ENCODE measurements around the gene TMEM256. TPM values are rescaled to one million over a fixed set of nuclear protein-coding genes. Genes with fewer than 3 reads are reported as not detected.

TMEM256 gene
- polyA plus RNA-seq, 1 donor = 187 TPM

DNA sequence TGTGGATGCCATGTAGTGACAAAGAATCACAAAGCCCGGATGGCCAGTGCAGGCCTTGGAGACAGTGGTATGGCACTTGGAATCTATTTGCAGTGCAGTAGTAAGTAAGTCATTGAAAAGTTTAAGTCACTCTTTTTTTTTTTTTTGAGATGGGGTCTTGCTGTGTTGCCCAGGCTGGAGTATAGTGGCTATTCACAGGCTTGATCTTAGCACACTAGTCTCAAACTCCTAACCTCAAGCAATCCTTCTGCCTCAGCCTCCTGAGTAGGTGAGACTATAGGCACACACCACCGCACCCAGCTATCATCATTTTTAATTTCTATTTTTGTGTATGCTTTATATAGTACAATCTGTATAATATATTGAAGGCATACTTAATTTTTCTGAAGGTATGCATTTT, 5.3 kb downstream of the TMEM256 start:
- Histone ChIP-seq H3K27me3 (ENCODE audit: control insufficient read depth, insufficient read depth, low read length) (peaks cover 2% of the 10 kb centered on the region), H3K27ac (ENCODE audit: low read length) (no peak overlapping the region), H3K4me3 (ENCODE audit: low read length) (no peak overlapping the region), H3K36me3 (ENCODE audit: control insufficient read depth, insufficient read depth, low read length) (no peaks in the 10 kb centered on the region), H3K9me3 (ENCODE audit: control insufficient read depth, low read depth, low read length) (no peaks in the 10 kb centered on the region), H3K4me1 (ENCODE audit: control insufficient read depth, insufficient read depth, low read length) (peaks cover 17% of the 10 kb centered on the region)
- no peak for DNase-seq
- no CpG with 5 or more reads among the region's 2 CpGs for WGBS (ENCODE audit: insufficient coverage, low lambda C conversion rate)

DNA sequence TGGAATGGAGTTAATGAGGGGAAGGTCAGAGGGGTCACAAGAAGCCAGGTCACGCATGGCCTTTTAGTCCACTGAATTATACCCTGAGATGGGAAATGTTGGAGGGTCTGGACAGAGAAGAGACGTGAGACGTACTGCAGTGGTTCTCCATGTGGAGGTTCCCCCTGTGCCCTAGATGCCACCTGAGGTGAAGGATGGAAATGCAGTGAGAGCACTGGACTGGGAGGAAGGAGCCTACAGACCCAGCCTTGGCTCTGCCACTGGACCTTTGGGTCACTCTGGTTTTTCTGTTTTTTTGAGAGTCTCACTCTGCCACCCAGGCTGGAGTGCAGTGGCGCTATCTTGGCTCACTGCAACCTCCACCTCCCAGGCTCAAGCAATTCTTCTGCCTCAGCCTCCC, 7.8 kb downstream of the TMEM256 start:
- H3K27me3 ChIP-seq (ENCODE audit: control insufficient read depth, insufficient read depth, low read length) = peaks cover 7% of the 10 kb centered on the region
- peaks cover 16% of the 10 kb centered on the region for H3K4me1 ChIP-seq (ENCODE audit: control insufficient read depth, insufficient read depth, low read length)
- whole genome bisulfite sequencing (ENCODE audit: insufficient coverage, low lambda C conversion rate) = 100% methylated on average over 1 of the region's 4 CpGs
- no peaks in the 10 kb centered on the region for H3K9me3 ChIP-seq (ENCODE audit: control insufficient read depth, low read depth, low read length)
- DNase-seq = no peak
- no peak overlapping the region for H3K4me3 ChIP-seq (ENCODE audit: low read length)
- no peak overlapping the region for H3K27ac ChIP-seq (ENCODE audit: low read length)
- peaks cover 5% of the 10 kb centered on the region for H3K36me3 ChIP-seq (ENCODE audit: control insufficient read depth, insufficient read depth, low read length)

DNA sequence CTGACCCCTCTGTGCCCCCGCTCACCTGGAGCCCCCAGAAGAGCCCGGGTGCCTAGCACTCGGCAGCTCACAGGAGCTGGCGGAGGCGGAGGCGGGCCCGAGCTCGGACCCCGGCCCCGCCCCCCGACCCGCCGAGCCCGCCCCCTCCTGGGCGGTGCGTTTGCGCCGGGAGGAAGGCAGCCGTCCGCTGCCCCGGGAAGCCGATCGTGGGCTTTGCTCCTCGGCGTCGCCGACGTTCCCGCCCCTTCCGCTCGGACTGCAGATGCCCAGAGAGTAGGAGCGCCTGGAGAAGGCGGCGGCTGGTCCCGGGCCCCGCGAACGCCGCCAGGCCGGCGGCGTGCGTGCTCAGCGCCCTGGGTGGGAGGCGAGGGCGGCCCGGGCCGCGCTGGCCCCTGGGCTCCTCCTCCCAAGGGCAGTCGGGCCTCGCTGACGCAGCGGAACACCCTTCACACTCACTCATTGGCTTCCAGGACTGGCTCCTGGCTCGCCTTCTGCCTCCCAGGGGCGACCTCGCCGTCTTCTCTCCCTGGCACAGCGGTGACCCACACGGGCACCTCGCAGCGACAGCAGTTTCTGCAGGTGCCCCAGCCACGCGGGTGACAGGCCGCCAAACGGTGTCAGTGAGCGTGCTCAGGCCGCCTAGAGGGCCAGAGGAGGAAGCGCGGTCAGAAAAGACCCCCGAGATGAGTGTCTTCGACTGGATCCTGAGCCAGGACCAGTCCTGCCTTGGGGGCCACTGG, 9.3 kb downstream of the TMEM256 start, which contains the start of gene PLSCR3:
Gene PLSCR3, minus strand, starts transcription at position 74 of the 740 bp plus-strand sequence. CDS start 415 bp downstream, outside the sequence.
- H3K27ac ChIP-seq (ENCODE audit: low read length) = peak within 1 kb of the TSS; percentile 74
- H3K4me1 ChIP-seq (ENCODE audit: control insufficient read depth, insufficient read depth, low read length) = peaks cover 16% of the 10 kb centered on the region
- peak within 1 kb of the TSS; percentile 99 for H3K4me3 ChIP-seq (ENCODE audit: low read length)
- peak; percentile 78 to 89 for DNase-seq
- no CpG with 5 or more reads among the region's 71 CpGs for WGBS (ENCODE audit: insufficient coverage, low lambda C conversion rate)
- H3K36me3 ChIP-seq (ENCODE audit: control insufficient read depth, insufficient read depth, low read length) = peaks cover 16% of the 10 kb centered on the region
- peaks cover 7% of the 10 kb centered on the region for H3K27me3 ChIP-seq (ENCODE audit: control insufficient read depth, insufficient read depth, low read length)
- H3K9me3 ChIP-seq (ENCODE audit: control insufficient read depth, low read depth, low read length) = no peaks in the 10 kb centered on the region

DNA sequence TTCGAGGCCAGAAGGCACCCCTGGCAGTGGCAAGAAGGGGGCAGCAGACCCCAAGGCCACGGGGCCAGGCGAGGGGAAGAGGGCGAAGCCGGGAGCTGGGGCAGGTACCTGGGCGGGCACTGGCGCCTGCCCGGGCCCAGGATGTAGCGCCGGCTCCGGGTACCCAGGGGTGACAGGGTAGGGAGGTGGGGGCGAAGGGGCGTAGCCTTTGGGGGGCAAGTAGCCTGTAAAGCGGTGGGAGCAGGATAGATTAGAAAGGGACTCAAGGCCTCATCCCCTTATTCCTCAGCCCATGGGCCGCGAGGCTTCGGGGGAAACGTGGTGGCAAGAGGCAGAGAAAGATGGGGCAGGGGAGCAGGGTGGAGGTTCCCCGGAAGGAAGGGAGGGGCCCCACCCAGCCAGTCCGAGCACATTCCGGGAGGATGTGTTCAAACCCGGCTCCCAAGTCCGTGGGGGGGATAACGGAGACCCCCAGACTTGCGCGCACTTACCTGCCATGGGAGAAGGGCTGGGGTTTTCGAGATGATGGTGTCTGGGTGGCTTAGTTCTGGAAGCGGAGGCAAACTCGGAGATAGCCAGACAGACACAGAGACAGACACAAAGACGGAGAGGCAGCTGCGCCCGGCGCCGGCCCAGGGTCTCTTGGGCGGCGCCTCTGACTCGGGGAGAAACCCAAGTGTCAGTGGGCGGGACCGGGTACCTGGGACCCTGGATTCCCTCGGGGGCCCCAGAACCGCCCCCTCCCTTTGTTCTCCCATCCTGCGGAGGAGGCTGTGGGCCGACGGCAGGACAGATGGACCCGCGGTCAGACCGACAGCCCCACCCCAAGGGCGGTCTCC, 10.1 kb downstream of the TMEM256 start:
- H3K4me1 ChIP-seq (ENCODE audit: control insufficient read depth, insufficient read depth, low read length) = peaks cover 16% of the 10 kb centered on the region
- peaks cover 7% of the 10 kb centered on the region for H3K27me3 ChIP-seq (ENCODE audit: control insufficient read depth, insufficient read depth, low read length)
- peak overlapping the region; percentile 99 for H3K4me3 ChIP-seq (ENCODE audit: low read length)
- H3K27ac ChIP-seq (ENCODE audit: low read length) = peak overlapping the region; percentile 74
- DNase-seq = no peak
- no CpG with 5 or more reads among the region's 48 CpGs for WGBS (ENCODE audit: insufficient coverage, low lambda C conversion rate)
- peaks cover 24% of the 10 kb centered on the region for H3K36me3 ChIP-seq (ENCODE audit: control insufficient read depth, insufficient read depth, low read length)
- no peaks in the 10 kb centered on the region for H3K9me3 ChIP-seq (ENCODE audit: control insufficient read depth, low read depth, low read length)

DNA sequence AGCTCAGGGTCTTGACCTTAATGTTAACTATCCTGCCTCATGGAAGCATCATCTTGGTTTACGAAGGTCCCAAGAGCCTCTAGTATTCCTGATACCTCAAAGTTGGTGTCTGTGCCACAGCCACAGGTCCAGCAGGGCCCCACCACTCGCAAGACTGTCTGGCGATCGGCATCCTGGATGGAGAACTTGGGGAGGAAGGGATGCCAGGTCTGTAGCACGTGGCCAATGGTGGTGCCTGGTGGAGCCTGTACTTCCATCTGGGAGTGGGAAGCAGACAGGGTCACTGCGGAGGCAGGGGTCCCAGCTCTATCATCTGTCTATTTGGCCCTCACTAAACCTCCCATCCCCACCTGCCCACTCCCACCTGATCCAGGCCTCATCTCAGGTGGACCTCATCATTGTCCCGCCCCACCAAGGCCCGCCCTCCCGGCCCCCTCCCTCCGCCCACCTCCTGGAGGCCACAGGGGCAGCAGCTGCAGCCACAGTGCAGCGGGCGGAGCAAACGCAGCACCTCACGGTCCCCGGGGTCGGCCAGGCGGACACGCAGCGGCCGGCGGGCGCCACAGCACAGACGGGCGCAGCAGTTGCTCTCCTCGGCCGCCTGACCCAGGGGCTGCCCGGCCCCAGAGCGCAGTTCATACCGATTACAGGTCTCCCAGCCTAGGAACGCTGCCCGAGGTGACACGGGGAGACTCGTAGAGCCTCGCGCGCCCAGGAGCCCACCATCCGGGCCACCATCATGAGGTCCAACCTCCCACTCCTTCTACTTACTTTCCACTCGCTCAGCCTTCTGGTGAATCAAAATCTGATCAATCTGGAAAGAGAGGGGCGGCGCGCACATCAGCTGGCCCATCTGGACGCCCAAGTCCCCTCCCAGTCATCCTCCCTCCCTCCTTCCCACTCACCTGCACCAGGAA, 10.9 kb downstream of the TMEM256 start:
- peaks cover 7% of the 10 kb centered on the region for H3K27me3 ChIP-seq (ENCODE audit: control insufficient read depth, insufficient read depth, low read length)
- no peaks in the 10 kb centered on the region for H3K9me3 ChIP-seq (ENCODE audit: control insufficient read depth, low read depth, low read length)
- H3K4me1 ChIP-seq (ENCODE audit: control insufficient read depth, insufficient read depth, low read length) = peaks cover 16% of the 10 kb centered on the region
- peaks cover 33% of the 10 kb centered on the region for H3K36me3 ChIP-seq (ENCODE audit: control insufficient read depth, insufficient read depth, low read length)
- H3K27ac ChIP-seq (ENCODE audit: low read length) = no peak overlapping the region
- peak overlapping the region; percentile 99 for H3K4me3 ChIP-seq (ENCODE audit: low read length)
- no CpG with 5 or more reads among the region's 42 CpGs for WGBS (ENCODE audit: insufficient coverage, low lambda C conversion rate)
- peak in 1 of 2 donors; percentile 25 for DNase-seq

DNA sequence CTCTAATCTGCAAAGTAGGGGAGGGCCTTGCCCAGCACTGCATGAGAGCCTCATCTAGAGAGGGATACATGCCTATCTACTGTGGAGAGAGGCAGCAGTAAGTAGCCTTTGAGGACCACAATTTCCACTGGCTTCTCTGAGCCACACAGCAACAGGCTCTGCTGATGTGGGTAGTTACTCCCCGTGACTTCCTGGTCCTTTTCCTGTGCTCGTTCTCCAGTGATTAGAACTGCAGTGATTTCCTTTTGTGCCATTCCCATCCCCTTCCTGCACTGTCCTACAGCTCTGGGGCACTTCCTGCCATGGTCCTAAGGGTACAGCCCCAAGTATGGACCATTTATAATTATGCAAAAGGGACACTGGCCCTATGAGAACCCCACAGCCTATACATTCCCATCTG, 12.6 kb downstream of the TMEM256 start:
- no peak for DNase-seq
- Histone ChIP-seq H3K4me3 (ENCODE audit: low read length) (no peak overlapping the region), H3K27ac (ENCODE audit: low read length) (no peak overlapping the region), H3K9me3 (ENCODE audit: control insufficient read depth, low read depth, low read length) (no peaks in the 10 kb centered on the region), H3K27me3 (ENCODE audit: control insufficient read depth, insufficient read depth, low read length) (peaks cover 7% of the 10 kb centered on the region), H3K36me3 (ENCODE audit: control insufficient read depth, insufficient read depth, low read length) (peaks cover 44% of the 10 kb centered on the region), H3K4me1 (ENCODE audit: control insufficient read depth, insufficient read depth, low read length) (peaks cover 16% of the 10 kb centered on the region)
- no CpG with 5 or more reads among the region's 2 CpGs for WGBS (ENCODE audit: insufficient coverage, low lambda C conversion rate)

DNA sequence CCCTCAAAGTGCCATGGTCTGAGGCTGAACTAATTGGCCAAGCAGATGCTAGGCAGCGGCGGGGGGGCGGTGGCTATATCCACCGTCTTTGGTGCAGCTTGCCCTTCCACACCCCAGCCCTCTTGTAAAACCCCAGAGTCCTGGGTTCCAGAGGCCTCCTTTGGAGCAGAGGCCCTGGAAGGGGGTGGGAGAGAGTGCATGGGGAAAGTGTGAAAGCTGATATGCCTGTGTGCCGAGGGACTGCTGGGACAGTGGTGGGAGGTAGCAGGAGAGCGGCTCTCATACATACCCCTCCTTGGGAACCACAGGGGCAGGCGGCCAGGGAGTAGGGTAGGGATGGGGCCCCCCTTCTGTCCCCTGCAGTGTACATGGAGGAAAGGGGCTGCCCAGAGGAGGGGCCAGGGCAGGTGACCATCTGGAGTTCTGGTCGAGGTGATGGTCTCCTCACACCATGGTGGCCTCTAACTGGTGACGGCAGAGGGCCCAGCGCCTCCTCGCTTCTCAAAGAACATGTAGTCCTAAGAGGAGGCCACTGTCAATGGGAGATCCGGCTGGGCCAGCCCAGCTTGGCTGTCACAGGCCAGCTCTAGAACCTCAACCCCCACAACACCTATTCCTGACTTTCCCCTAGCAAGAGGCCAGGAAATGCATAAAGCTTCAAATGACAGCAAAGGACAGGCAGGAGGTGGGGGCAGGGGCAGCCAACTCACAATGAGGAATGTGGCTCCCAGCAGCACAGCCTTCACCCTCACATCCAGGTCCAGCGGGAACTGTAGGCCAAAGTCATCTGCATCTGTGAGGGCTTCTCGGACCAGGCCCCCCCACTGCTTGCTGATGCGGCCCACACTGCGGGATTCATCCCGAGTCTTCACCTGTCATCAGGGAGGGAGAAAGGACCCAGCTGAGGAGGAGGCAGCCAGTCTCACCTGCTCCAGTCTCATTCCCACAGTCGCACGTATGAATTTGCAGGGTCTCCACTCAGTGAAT, 13.7 kb downstream of the TMEM256 start:
- Histone ChIP-seq H3K27me3 (ENCODE audit: control insufficient read depth, insufficient read depth, low read length) (peaks cover 7% of the 10 kb centered on the region), H3K36me3 (ENCODE audit: control insufficient read depth, insufficient read depth, low read length) (peaks cover 47% of the 10 kb centered on the region), H3K4me1 (ENCODE audit: control insufficient read depth, insufficient read depth, low read length) (peaks cover 16% of the 10 kb centered on the region), H3K9me3 (ENCODE audit: control insufficient read depth, low read depth, low read length) (no peaks in the 10 kb centered on the region), H3K27ac (ENCODE audit: low read length) (no peak overlapping the region), H3K4me3 (ENCODE audit: low read length) (no peak overlapping the region)
- no peak for DNase-seq
- no CpG with 5 or more reads among the region's 19 CpGs for WGBS (ENCODE audit: insufficient coverage, low lambda C conversion rate)

DNA sequence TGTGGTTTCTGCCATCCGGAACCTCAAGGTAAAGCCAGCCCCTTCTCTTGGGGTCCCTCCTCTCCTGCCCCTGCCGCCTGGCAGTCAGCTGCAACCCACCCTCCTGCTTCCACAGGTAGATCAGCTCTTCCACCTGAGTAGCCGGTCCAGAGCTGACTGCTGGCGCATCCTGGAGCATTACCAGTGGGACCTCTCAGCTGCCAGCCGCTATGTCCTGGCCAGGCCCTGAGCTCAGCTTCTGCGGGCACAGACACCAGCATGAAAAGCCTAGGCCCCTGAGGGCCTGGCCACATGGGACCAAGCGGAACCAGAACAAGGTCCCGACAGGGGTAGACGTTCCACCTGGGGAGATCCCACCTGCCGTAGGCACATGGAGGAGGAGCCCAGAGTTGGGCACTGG, 15.0 kb downstream of the TMEM256 start:
- WGBS (ENCODE audit: insufficient coverage, low lambda C conversion rate) = no CpG with 5 or more reads among the region's 10 CpGs
- peaks cover 16% of the 10 kb centered on the region for H3K27me3 ChIP-seq (ENCODE audit: control insufficient read depth, insufficient read depth, low read length)
- peaks cover 50% of the 10 kb centered on the region for H3K36me3 ChIP-seq (ENCODE audit: control insufficient read depth, insufficient read depth, low read length)
- peaks cover 8% of the 10 kb centered on the region for H3K4me1 ChIP-seq (ENCODE audit: control insufficient read depth, insufficient read depth, low read length)
- DNase-seq = no peak
- H3K4me3 ChIP-seq (ENCODE audit: low read length) = no peak overlapping the region
- no peak overlapping the region for H3K27ac ChIP-seq (ENCODE audit: low read length)
- H3K9me3 ChIP-seq (ENCODE audit: control insufficient read depth, low read depth, low read length) = no peaks in the 10 kb centered on the region

DNA sequence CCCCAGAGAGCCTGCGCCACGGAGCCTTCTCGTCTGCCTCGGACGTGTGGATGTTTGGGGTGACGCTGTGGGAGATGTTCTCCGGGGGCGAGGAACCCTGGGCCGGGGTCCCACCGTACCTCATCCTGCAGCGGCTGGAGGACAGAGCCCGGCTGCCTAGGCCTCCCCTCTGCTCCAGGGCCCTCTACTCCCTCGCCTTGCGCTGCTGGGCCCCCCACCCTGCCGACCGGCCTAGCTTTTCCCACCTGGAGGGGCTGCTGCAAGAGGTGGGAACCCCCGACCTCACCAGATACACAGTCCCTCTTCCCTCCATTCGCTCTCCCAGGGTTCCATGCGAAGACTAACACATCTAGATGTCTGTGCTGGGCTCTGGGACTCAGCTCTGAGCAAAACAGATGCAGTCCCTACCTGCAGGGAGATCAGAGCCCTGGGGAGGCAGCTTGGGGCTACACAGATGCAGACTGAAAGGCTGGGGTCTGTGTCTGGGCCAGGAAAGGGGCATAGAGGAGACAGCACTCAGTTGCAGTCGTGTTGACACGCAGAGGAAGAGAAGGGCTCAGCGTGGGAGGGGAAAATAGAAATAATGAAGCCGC, 19.3 kb downstream of the TMEM256 start:
- H3K27ac ChIP-seq (ENCODE audit: low read length) = no peak overlapping the region
- H3K36me3 ChIP-seq (ENCODE audit: control insufficient read depth, insufficient read depth, low read length) = peaks cover 37% of the 10 kb centered on the region
- no peak for DNase-seq
- peaks cover 11% of the 10 kb centered on the region for H3K4me1 ChIP-seq (ENCODE audit: control insufficient read depth, insufficient read depth, low read length)
- H3K9me3 ChIP-seq (ENCODE audit: control insufficient read depth, low read depth, low read length) = peaks cover 3% of the 10 kb centered on the region
- 80% methylated on average over 2 of the region's 23 CpGs for WGBS (ENCODE audit: insufficient coverage, low lambda C conversion rate)
- H3K27me3 ChIP-seq (ENCODE audit: control insufficient read depth, insufficient read depth, low read length) = peaks cover 45% of the 10 kb centered on the region
- H3K4me3 ChIP-seq (ENCODE audit: low read length) = peak overlapping the region; percentile 17
